GM23338 (cell line): Measurements from ENCODE around the gene TMTC2. TPM values are rescaled to one million over a fixed set of nuclear protein-coding genes. Genes with fewer than 3 reads are reported as not detected.

Experiments
- ATAC-seq: fragments of 200-7000 bp; cut with Tn5 transposase; 3 replicates; pipeline ENCODE4 v1.9.1; 2020
- DNase-seq: peaks from one replicate; pipeline ENCODE4 v3.0.0-alpha.2; 2015; ENCODE audit warnings: low spot score
- H2AFZ ChIP-seq: fragments of 200-600 bp; sonication (generic); 2 replicates; pipeline ENCODE4 v1.8.0; 2016; ENCODE audit warnings: antibody characterized with exemption, mild to moderate bottlenecking, moderate library complexity
- H3F3A ChIP-seq: fragments of 200-600 bp; sonication (generic); replicated peaks from 2 replicates; pipeline ENCODE4 v1.8.0; 2017; ENCODE audit warnings: antibody characterized with exemption, mixed run types, low read depth
- H3K27ac ChIP-seq: fragments of 200-600 bp; sonication (generic); 2 replicates; pipeline ENCODE4 v1.6.1; 2016; ENCODE audit warnings: low read depth
- H3K27me3 ChIP-seq: fragments of 200-600 bp; sonication (generic); 2 replicates; pipeline ENCODE4 v1.8.0; 2016; ENCODE audit warnings: mild to moderate bottlenecking, mixed run types, moderate library complexity; ENCODE audit not compliant: insufficient read depth
- H3K36me3 ChIP-seq: fragments of 200-600 bp; sonication (generic); 2 replicates; pipeline ENCODE4 v1.8.0; 2016; ENCODE audit warnings: mild to moderate bottlenecking; ENCODE audit not compliant: insufficient read depth
- H3K4me1 ChIP-seq: fragments of 200-600 bp; sonication (generic); 2 replicates; pipeline ENCODE4 v1.8.0; 2016; ENCODE audit warnings: mild to moderate bottlenecking, moderate library complexity; ENCODE audit not compliant: insufficient read depth
- H3K4me2 ChIP-seq: fragments of 200-600 bp; sonication (generic); 2 replicates; pipeline ENCODE4 v1.7.1; 2017; ENCODE audit warnings: mixed run types
- H3K4me3 ChIP-seq: fragments of 200-600 bp; sonication (generic); 2 replicates; pipeline ENCODE4 v1.6.1; 2016; ENCODE audit warnings: mixed run types
- H3K79me2 ChIP-seq: fragments of 200-600 bp; sonication (generic); replicated peaks from 2 replicates; pipeline ENCODE4 v1.8.0; 2017; ENCODE audit warnings: mild to moderate bottlenecking; ENCODE audit not compliant: insufficient read depth
- H3K9me2 ChIP-seq: fragments of 200-600 bp; sonication (generic); 2 replicates; pipeline ENCODE4 v1.8.0; 2017; ENCODE audit not compliant: insufficient read depth
- H4K20me1 ChIP-seq: fragments of 200-600 bp; sonication (generic); replicated peaks from 2 replicates; pipeline ENCODE4 v1.8.0; 2017; ENCODE audit warnings: mild to moderate bottlenecking; ENCODE audit not compliant: insufficient read depth
- H3K27ac Mint-ChIP-seq: 2 replicates; pipeline ENCODE4 v1.8.0; 2020; ENCODE audit warnings: inconsistent platforms, mild to moderate bottlenecking, moderate library complexity, mixed read lengths
- H3K27me3 Mint-ChIP-seq: 3 replicates; pipeline ENCODE4 v1.8.0; 2022; ENCODE audit warnings: low read depth, mild to moderate bottlenecking, moderate library complexity, mixed read lengths, inconsistent platforms; ENCODE audit not compliant: insufficient read depth, poor library complexity
- H3K36me3 Mint-ChIP-seq: 3 replicates; pipeline ENCODE4 v1.8.0; 2021; ENCODE audit warnings: low read depth, mild to moderate bottlenecking, inconsistent platforms, moderate library complexity, mixed read lengths
- H3K4me1 Mint-ChIP-seq: 3 replicates; pipeline ENCODE4 v1.8.0; 2020; ENCODE audit warnings: mild to moderate bottlenecking, inconsistent platforms, mixed read lengths
- H3K4me3 Mint-ChIP-seq: 3 replicates; pipeline ENCODE4 v1.8.0; 2021; ENCODE audit warnings: moderate library complexity, mild to moderate bottlenecking, inconsistent platforms, mixed read lengths
- H3K9me3 Mint-ChIP-seq: 3 replicates; pipeline ENCODE4 v1.8.0; 2020; ENCODE audit warnings: moderate library complexity, mild to moderate bottlenecking, inconsistent platforms, mixed read lengths
- CREB1 ChIP-seq: fragments of 250-450 bp; sonication (Bioruptor Pico); IDR thresholded peaks from 2 replicates; pipeline ENCODE4 v1.5.0; 2020; ENCODE audit warnings: low read depth, mild to moderate bottlenecking, moderate library complexity
- CTCF ChIP-seq, 2 experiments: fragments of 200-600 bp in 1 of 2; sonication (generic) in 1 of 2; conservative IDR thresholded peaks; 2 replicates each; pipeline versions ENCODE4 v1.5.1 to v1.6.1; 2016 to 2017; ENCODE audit warnings: antibody characterized with exemption in 2 of 2, low read depth in 2 of 2, mild to moderate bottlenecking in 2 of 2, moderate library complexity in 1 of 2
- EZH2 ChIP-seq: fragments of 200-600 bp; sonication (generic); IDR thresholded peaks from one replicate; pipeline ENCODE4 v1.8.0; 2017; ENCODE audit warnings: antibody characterized with exemption, mild to moderate bottlenecking, low read depth; ENCODE audit not compliant: unreplicated experiment
- EZH2phosphoT487 ChIP-seq: fragments of 200-600 bp; sonication (generic); IDR thresholded peaks from one replicate; pipeline ENCODE4 v1.8.1; 2018; ENCODE audit warnings: antibody characterized with exemption; ENCODE audit not compliant: unreplicated experiment
- JUNB ChIP-seq: IDR thresholded peaks from one replicate; pipeline ENCODE4 v1.6.1; 2016; ENCODE audit warnings: antibody characterized with exemption; ENCODE audit not compliant: unreplicated experiment
- NANOG ChIP-seq: IDR thresholded peaks from 2 replicates; pipeline ENCODE4 v1.6.1; 2016; ENCODE audit warnings: antibody characterized with exemption, borderline replicate concordance
- POLR2AphosphoS5 ChIP-seq: IDR thresholded peaks from 2 replicates; pipeline ENCODE4 v1.6.1; 2016; ENCODE audit warnings: antibody characterized with exemption, low read depth
- REST ChIP-seq: IDR thresholded peaks from one replicate; pipeline ENCODE4 v1.6.1; 2018; ENCODE audit warnings: antibody characterized with exemption; ENCODE audit not compliant: unreplicated experiment
- STAT1 ChIP-seq: IDR thresholded peaks from one replicate; pipeline ENCODE4 v1.6.1; 2016; ENCODE audit warnings: antibody characterized with exemption; ENCODE audit not compliant: unreplicated experiment
- ZNF114 ChIP-seq: fragments of 250-450 bp; sonication (Bioruptor Pico); IDR thresholded peaks from 2 replicates; pipeline ENCODE4 v1.5.0; 2020; ENCODE audit warnings: mild to moderate bottlenecking, moderate library complexity
- ZNF331 ChIP-seq: fragments of 250-450 bp; sonication (Bioruptor Pico); IDR thresholded peaks from 2 replicates; pipeline ENCODE4 v1.5.0; 2020; ENCODE audit warnings: low read depth, mild to moderate bottlenecking, moderate library complexity
- polyA plus RNA-seq: library from polyadenylated mRNA; unstranded; fragments of >200 nt; fragmentation: Nextera tagmentation; extraction: Ambion mirVana; gene quantifications from 2 replicates; pipeline ENCODE4 v1.2.1, GENCODE V29; 2016
- total RNA-seq: library from RNA; depleted of rRNA; stranded (reverse); fragments of >200 nt; shearing (Covaris generic); gene quantifications from 2 replicates; pipeline ENCODE4 v1.2.3, GENCODE V29; 2014

Gene TMTC2
- total and polyA plus RNA-seq, 2 experiments from 2014 or later, result 0.57 to 6.5 TPM

- TF ChIP-seq NANOG (no peak), ZNF331 (CRISPR knock-in tag) (no peak), POLR2AphosphoS5 (no peak), JUNB (no peak), CREB1 (CRISPR knock-in tag) (no peak), CTCF (conservative IDR thresholded peaks at IDR 0.05; ENCODE audit: low read depth in 2 of 2) (no peak), EZH2 (no peak), STAT1 (no peak), EZH2phosphoT487 (no peak)
Measured at GRCh38 chr12:82714427-82714826, 27.7 kb downstream of the TMTC2 start (continued).

- DNase-seq (no peak), ATAC-seq (no peak)
- TF ChIP-seq ZNF114 (CRISPR knock-in tag), result no peak
- no peak for TF ChIP-seq REST
- Mint-ChIP-seq H3K9me3 (no peaks in the 10 kb centered on the region), H3K4me3 (no peak overlapping the region), H3K4me1 (peaks cover 15% of the 10 kb centered on the region), H3K27me3 (no peaks in the 10 kb centered on the region), H3K27ac (no peak overlapping the region), H3K36me3 (peaks cover 3% of the 10 kb centered on the region; the same call in 2 of the 3 replicates)
- H3K27ac ChIP-seq, result no peak overlapping the region
- no peaks in the 10 kb centered on the region for H3K27me3 ChIP-seq
- no peaks in the 10 kb centered on the region; the same call in 1 of the 2 replicates for H3K79me2 ChIP-seq
- H3K4me3 ChIP-seq, result no peak overlapping the region
- H3K4me1 ChIP-seq, result 0 out of 2 replicates have a peak, but pooled peaks cover 8% of the 10 kb centered on the region
- no peak overlapping the region for H3K4me2 ChIP-seq
- no peak overlapping the region for H2AFZ ChIP-seq
- 0 out of 2 replicates have a peak, but pooled peaks cover 4% of the 10 kb centered on the region for H3K9me2 ChIP-seq
- no peaks in the 10 kb centered on the region for H4K20me1 ChIP-seq
- no peaks in the 10 kb centered on the region for H3K36me3 ChIP-seq
- H3F3A ChIP-seq, result no peaks in the 10 kb centered on the region
Measured at GRCh38 chr12:82721726-82722125, 35.0 kb downstream of the TMTC2 start.
